GM18526 (cell line): ENCODE results near the gene SAMD4B.

ENCODE experiments used
- POLR2A ChIP-seq: IDR thresholded peaks from 3 replicates; pipeline ENCODE4 v1.6.1; 2011; ENCODE audit not compliant: insufficient read length; ENCODE audit errors: extremely low read depth

SAMD4B gene

GRCh38 chr19:39405261-39405957 is 63.2 kb downstream of the SAMD4B start:
- TF ChIP-seq POLR2A, result peak; percentile 10

GRCh38 chr19:39405958-39406655 is 63.9 kb downstream of the SAMD4B start:
- TF ChIP-seq POLR2A, result no peak

GRCh38 chr19:39406656-39407409 is 64.6 kb downstream of the SAMD4B start, which contains the start of gene ZFP36:
Gene ZFP36 (plus strand): TSS chr19:39406847. CDS start chr19:39406905, 58 bp downstream.
- TF ChIP-seq POLR2A, result peak; percentile 100

DNA sequence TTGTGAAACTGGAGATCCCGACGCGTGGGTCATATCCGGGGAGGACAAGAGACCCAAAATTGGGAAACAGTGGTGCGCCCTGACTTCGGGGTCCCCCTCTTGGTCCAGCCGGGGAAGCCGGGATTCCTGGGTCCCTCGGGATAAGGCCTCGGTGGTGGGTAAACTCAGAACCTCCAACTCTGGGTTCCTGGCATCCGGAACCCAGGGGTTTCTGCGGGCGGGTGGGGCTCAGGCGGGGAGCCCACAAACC is 65.1 kb downstream of the SAMD4B start:
- no peak for TF ChIP-seq POLR2A

GRCh38 chr19:39407660-39408391 is 65.6 kb downstream of the SAMD4B start:
- peak; percentile 32 for TF ChIP-seq POLR2A

- TF ChIP-seq POLR2A, result no peak
Measured at GRCh38 chr19:39408392-39409207, 66.4 kb downstream of the SAMD4B start.

DNA sequence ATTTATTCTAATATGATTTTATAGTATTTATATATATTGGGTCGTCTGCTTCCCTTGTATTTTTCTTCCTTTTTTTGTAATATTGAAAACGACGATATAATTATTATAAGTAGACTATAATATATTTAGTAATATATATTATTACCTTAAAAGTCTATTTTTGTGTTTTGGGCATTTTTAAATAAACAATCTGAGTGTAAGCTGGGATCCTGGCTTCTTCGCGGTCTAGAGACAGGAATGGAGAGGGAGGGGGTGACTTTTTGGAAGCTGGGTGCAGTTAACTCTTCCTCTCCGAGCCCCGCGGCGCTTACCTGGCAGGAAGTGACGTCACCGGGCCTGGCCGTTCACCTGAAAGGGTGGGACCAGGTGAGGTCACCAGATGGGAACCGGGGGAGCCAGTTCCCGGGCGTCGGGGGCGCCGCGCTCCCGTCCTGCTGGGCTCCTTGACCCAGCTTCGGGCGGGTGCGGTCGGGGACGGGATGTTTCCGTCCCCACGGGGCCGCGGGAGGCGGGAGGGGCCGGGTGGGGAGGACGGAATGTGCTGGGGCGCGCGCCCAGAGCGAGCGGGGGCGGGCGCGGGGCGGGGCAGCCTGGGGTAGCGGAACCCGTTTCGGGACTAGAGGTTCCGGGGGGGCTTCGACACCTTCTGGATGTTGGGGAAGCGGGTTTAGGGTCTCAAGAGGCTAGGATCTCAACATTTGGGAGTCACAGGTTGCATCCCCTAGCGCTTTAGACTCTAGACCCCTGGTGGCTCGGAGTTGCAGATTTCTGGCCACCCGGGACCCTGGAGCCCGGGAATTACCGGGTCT is 67.2 kb downstream of the SAMD4B start:
- peak; percentile 87 for TF ChIP-seq POLR2A

- TF ChIP-seq POLR2A, result peak; percentile 32
Measured at GRCh38 chr19:39410017-39410830, 68.0 kb downstream of the SAMD4B start.

- TF ChIP-seq POLR2A, result no peak
Measured at GRCh38 chr19:39410831-39411080, 68.5 kb downstream of the SAMD4B start.

DNA sequence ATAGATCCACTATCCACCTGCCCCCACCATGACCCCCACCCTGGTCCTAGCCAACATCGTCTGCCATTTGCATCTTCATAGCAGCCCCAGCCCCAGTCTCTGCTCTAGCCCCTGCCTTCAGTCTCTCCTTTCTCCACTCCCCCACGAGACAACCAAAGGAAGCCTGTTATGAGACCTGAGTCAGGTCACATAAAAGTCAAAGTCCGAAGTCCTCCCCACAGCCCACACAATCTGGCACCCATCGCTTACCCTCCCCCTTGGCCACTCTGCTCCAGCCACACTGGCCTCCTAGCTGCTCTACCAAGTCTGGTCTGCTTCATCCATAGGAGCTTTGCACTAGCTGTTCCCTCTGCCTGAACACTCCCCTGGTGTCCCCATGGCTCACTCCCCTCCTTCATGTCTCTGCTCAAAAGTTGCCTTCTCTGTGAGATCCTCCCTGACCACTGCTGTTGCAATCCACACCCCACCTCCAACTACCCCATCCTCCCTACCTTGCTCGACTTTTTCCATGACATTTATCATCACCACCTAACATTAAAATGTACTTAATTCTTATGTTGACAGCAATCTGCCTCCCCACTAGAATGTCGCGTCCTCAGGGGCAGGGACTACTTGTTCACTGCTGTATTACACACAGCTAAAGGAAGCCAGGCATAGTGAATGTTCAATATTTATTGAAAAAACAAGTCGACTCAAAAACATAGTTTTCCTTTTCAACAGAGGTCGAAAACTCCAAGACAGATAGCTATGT is 69.0 kb downstream of the SAMD4B start:
- peak; percentile 31 for TF ChIP-seq POLR2A

- TF ChIP-seq POLR2A, result no peak
Measured at GRCh38 chr19:39411832-39412099, 69.5 kb downstream of the SAMD4B start.

DNA sequence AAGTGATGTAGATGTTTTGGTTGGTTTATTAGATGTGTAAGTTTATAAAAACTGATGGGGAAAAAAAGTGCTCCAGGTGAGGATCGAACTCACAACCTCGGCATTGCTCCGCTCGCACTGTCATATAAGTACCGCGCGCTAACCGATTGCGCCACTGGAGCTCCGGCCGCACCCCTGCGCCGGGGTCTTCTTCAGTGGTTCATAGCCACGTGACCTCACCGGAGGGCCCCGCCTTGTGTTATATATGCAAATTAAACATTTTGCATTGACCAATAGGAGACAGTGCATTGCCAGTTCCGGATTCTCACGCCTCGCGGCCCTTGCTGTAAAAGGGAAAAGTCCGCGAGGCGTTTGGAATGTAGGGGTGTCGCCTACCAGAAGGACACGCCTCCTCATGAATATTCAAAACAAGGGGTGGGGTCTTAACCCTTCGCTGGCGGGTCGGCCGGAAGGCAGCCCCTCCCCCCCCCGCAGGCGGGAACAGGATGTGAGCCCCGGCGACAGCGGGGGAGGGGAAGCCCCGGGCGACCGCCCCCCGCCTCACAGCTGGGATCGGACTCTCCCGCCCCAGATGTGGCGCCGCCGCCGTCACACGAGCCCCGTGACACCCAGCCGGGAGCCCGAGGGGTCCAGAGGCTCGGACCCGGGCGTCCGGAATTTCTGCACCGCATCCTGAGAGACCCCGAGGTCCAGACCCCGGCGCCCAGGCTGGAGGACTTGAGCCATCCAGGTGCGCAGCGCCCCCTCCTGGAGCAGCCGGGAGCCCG is 70.1 kb downstream of the SAMD4B start, which contains the start of gene PLEKHG2:
PLEKHG2 (plus strand) TSS at position 570 of the 767 bp plus-strand sequence. CDS start 1,418 bp downstream, outside the sequence.
- peak; percentile 90 for TF ChIP-seq POLR2A
